Stimulated activated CD4-positive, alpha-beta T cell treated with anti-CD3 and anti-CD28 coated beads, Interleukin-12 subunit alpha, Interleukin-12 subunit beta, amount 100 ng/mL, for 24 hours (primary cell): Measurements from ENCODE around the gene PPCS.

Source experiments
- DNase-seq, 2 experiments: peaks; one replicate each; pipeline ENCODE4 v3.0.0-alpha.2; 2020; ENCODE audit warnings: low read depth in 2 of 2

The PPCS gene

GRCh38 chr1:42456010-42456753 lies at the start of gene PPCS, which contains the start of gene ZMYND12:
PPCS (plus strand) TSS chr1:42456543; CDS start chr1:42456566, 23 bp downstream.
ZMYND12 (minus strand) TSS chr1:42456022; CDS start chr1:42455997, 25 bp downstream.
- peak; percentile 84 to 90 for DNase-seq

GRCh38 chr1:42414551-42415496 lies 41.5 kb upstream of the PPCS start:
- no peak for DNase-seq

GRCh38 chr1:42417166-42417565 lies 39.2 kb upstream of the PPCS start:
- DNase-seq, result no peak

- DNase-seq, result no peak
These were observed 37.8 kb upstream of the PPCS start for GRCh38 chr1:42418516-42418915.

GRCh38 chr1:42419126-42419821 lies 37.1 kb upstream of the PPCS start:
- DNase-seq, result no peak

- DNase-seq, result no peak
These were observed 36.2 kb upstream of the PPCS start for GRCh38 chr1:42420121-42420520.

- DNase-seq, result no peak
These were observed 35.3 kb upstream of the PPCS start for GRCh38 chr1:42420911-42421585.

- no peak for DNase-seq
These were observed 33.6 kb upstream of the PPCS start for GRCh38 chr1:42422737-42423136.

- DNase-seq, result no peak
These were observed 32.7 kb upstream of the PPCS start for GRCh38 chr1:42423681-42424080.

- no peak for DNase-seq
These were observed 32.1 kb upstream of the PPCS start for GRCh38 chr1:42424201-42424600.

GRCh38 chr1:42427240-42427639 lies 29.1 kb upstream of the PPCS start:
- no peak for DNase-seq

- no peak for DNase-seq
These were observed 26.7 kb upstream of the PPCS start for GRCh38 chr1:42429603-42430002.

- DNase-seq, result no peak
These were observed 25.8 kb upstream of the PPCS start for GRCh38 chr1:42430286-42431135.

- no peak for DNase-seq
These were observed 24.8 kb upstream of the PPCS start for GRCh38 chr1:42431514-42431913.

- DNase-seq, result no peak
These were observed 23.6 kb upstream of the PPCS start for GRCh38 chr1:42432714-42433113.

GRCh38 chr1:42433369-42433768 lies 23.0 kb upstream of the PPCS start:
- no peak for DNase-seq

GRCh38 chr1:42434340-42434739 lies 22.0 kb upstream of the PPCS start:
- no peak for DNase-seq

GRCh38 chr1:42439940-42440339 lies 16.4 kb upstream of the PPCS start:
- no peak for DNase-seq

GRCh38 chr1:42442662-42443061 lies 13.7 kb upstream of the PPCS start:
- no peak for DNase-seq

- DNase-seq, result no peak
These were observed 7.1 kb upstream of the PPCS start for GRCh38 chr1:42449256-42449655.

GRCh38 chr1:42450061-42450460 lies 6.3 kb upstream of the PPCS start:
- no peak for DNase-seq
